ENCODE results near the gene NCBP3. TPM values are rescaled to one million over a fixed set of nuclear protein-coding genes. Genes with fewer than 3 reads are reported as not detected.

The NCBP3 gene
- total and polyA plus RNA-seq, 7 donors = 9.3 to 23.5 (median 15.1) TPM

GRCh38 chr17:3884188-3884587 is 38.1 kb upstream of the NCBP3 start:
- no peaks in the 10 kb centered on the region for H3K27me3 ChIP-seq (ENCODE audit: insufficient read depth in 3 of 3, low read length in 2 of 3)
- 92 to 96% (median 94%) methylated on average over 12 of the region's 12 CpGs for WGBS, 3 donors
- TF ChIP-seq CTCF (IDR thresholded peaks at IDR 0.05) = no peak
- H3K36me3 ChIP-seq (ENCODE audit: insufficient read depth in 1 of 2, low read depth in 1 of 2) = peaks cover 0 to 11% of the 10 kb centered on the region in 2 donors
- no peak overlapping the region for H3K4me3 ChIP-seq
- ATAC-seq (no peak), DNase-seq (no peak)
- no peaks in the 10 kb centered on the region for H3K9me3 ChIP-seq
- intact Hi-C loops (cut with DNase I) = no loop called here
- peaks cover 20% of the 10 kb centered on the region for H3K4me1 ChIP-seq
- no peak overlapping the region for H3K27ac ChIP-seq

GRCh38 chr17:3882276-3882675 is 36.2 kb upstream of the NCBP3 start:
- intact Hi-C loops (cut with DNase I) = no loop called here
- 80 to 89% (median 85%) methylated on average over 4 of the region's 4 CpGs for WGBS, 3 donors
- Histone ChIP-seq H3K9me3 (no peaks in the 10 kb centered on the region), H3K27me3 (ENCODE audit: insufficient read depth in 3 of 3, low read length in 2 of 3) (no peaks in the 10 kb centered on the region), H3K4me1 (peaks cover 26% of the 10 kb centered on the region), H3K4me3 (no peak overlapping the region), H3K36me3 (ENCODE audit: insufficient read depth in 1 of 2, low read depth in 1 of 2) (peaks cover 0 to 11% of the 10 kb centered on the region in 2 donors), H3K27ac (no peak overlapping the region)
- TF ChIP-seq CTCF (IDR thresholded peaks at IDR 0.05) = no peak
- ATAC-seq = no peak
- no peak for DNase-seq

- Histone ChIP-seq H3K4me1 (peaks cover 26% of the 10 kb centered on the region), H3K9me3 (no peaks in the 10 kb centered on the region), H3K27me3 (ENCODE audit: insufficient read depth in 3 of 3, low read length in 2 of 3) (no peaks in the 10 kb centered on the region), H3K4me3 (no peak overlapping the region), H3K36me3 (ENCODE audit: insufficient read depth in 1 of 2, low read depth in 1 of 2) (peaks cover 0 to 11% of the 10 kb centered on the region in 2 donors), H3K27ac (no peak overlapping the region)
- no peak for ATAC-seq
- DNase-seq = no peak
- WGBS, 3 donors = 92 to 93% (median 92%) methylated on average over 7 of the region's 7 CpGs
- intact Hi-C loops (cut with DNase I) = no loop called here
- no peak for TF ChIP-seq CTCF (IDR thresholded peaks at IDR 0.05)
Observed at GRCh38 chr17:3880983-3881382, 34.9 kb upstream of the NCBP3 start.

- peaks cover 26% of the 10 kb centered on the region for H3K4me1 ChIP-seq
- intact Hi-C loops (cut with DNase I) = no loop called here
- no peaks in the 10 kb centered on the region for H3K27me3 ChIP-seq (ENCODE audit: insufficient read depth in 3 of 3, low read length in 2 of 3)
- no peak overlapping the region for H3K4me3 ChIP-seq
- WGBS, 3 donors = 48 to 59% (median 57%) methylated on average over 25 of the region's 25 CpGs
- no peaks in the 10 kb centered on the region for H3K9me3 ChIP-seq
- DNase-seq (no peak), ATAC-seq (peak in 3 of 4 donors; percentile 3 to 29 (median 16))
- peak overlapping the region; percentile 54 for H3K27ac ChIP-seq
- H3K36me3 ChIP-seq (ENCODE audit: insufficient read depth in 1 of 2, low read depth in 1 of 2) = peaks cover 0 to 9% of the 10 kb centered on the region in 2 donors
- no peak for TF ChIP-seq CTCF (IDR thresholded peaks at IDR 0.05)
Observed at GRCh38 chr17:3879591-3880417, 33.8 kb upstream of the NCBP3 start.

Data from psoas muscle (tissue), 8 donors.